Bone marrow (tissue), 2 donors: Measurements from ENCODE around the gene MEX3C.

Experiments
- DNase-seq, 2 donors: peaks; one replicate each; lab custom pipeline; 2025; lab: John Stamatoyannopoulos, UW

MEX3C gene

GRCh38 chr18:51197661-51198424 lies at the start of gene MEX3C:
TSS of gene MEX3C (minus strand) at chr18:51197681. CDS start at chr18:51197320, 361 bp downstream.
- peak; percentile 93 to 96 for DNase-seq

- DNase-seq, result no peak
Observed at GRCh38 chr18:51241226-51241625, 43.7 kb upstream of the MEX3C start.

- no peak for DNase-seq
Observed at GRCh38 chr18:51236225-51236624, 38.7 kb upstream of the MEX3C start.

- peak in 1 of 2 donors; percentile 27 for DNase-seq
Observed at GRCh38 chr18:51235009-51235789, 37.7 kb upstream of the MEX3C start.

GRCh38 chr18:51234117-51235008 lies 36.9 kb upstream of the MEX3C start:
- no peak for DNase-seq

- no peak for DNase-seq
Observed at GRCh38 chr18:51229328-51229727, 31.8 kb upstream of the MEX3C start.

- DNase-seq, result no peak
Observed at GRCh38 chr18:51227660-51228059, 30.2 kb upstream of the MEX3C start.

GRCh38 chr18:51226587-51227350 lies 29.3 kb upstream of the MEX3C start:
- DNase-seq, result no peak

GRCh38 chr18:51226068-51226467 lies 28.6 kb upstream of the MEX3C start:
- no peak for DNase-seq

GRCh38 chr18:51212606-51213005 lies 15.1 kb upstream of the MEX3C start:
- no peak for DNase-seq

- DNase-seq, result peak in 1 of 2 donors; percentile 28
Observed at GRCh38 chr18:51211552-51211951, 14.1 kb upstream of the MEX3C start.

- peak in 1 of 2 donors; percentile 49 for DNase-seq
Observed at GRCh38 chr18:51196811-51197660, 445 bp downstream of the MEX3C start.

GRCh38 chr18:51196118-51196810 lies 1.2 kb downstream of the MEX3C start:
- DNase-seq, result peak in 1 of 2 donors; percentile 54

- peak in 1 of 2 donors; percentile 15 for DNase-seq
Observed at GRCh38 chr18:51195451-51196117, 1.9 kb downstream of the MEX3C start.

- DNase-seq, result no peak
Observed at GRCh38 chr18:51195086-51195450, 2.4 kb downstream of the MEX3C start.

GRCh38 chr18:51194604-51195003 lies 2.9 kb downstream of the MEX3C start:
- no peak for DNase-seq

- no peak for DNase-seq
Observed at GRCh38 chr18:51193621-51194287, 3.7 kb downstream of the MEX3C start.

- DNase-seq, result no peak
Observed at GRCh38 chr18:51192696-51193095, 4.8 kb downstream of the MEX3C start.

GRCh38 chr18:51192026-51192425 lies 5.5 kb downstream of the MEX3C start:
- no peak for DNase-seq
